MM.1S (cell line): ENCODE data around the gene LIPH.

Experiments
- DNase-seq: peaks from one replicate; pipeline ENCODE4 v3.0.0-alpha.2; 2015
- H2AFZ ChIP-seq: fragments of 300-600 bp; sonication (generic); 2 replicates; pipeline ENCODE4 v1.6.0; 2016; ENCODE audit warnings: antibody characterized with exemption, low read length
- H3F3A ChIP-seq: fragments of 300-600 bp; sonication (generic); 2 replicates; pipeline ENCODE4 v1.6.1; 2016; ENCODE audit warnings: mild to moderate bottlenecking, antibody characterized with exemption, low read length, moderate library complexity, mixed read lengths; ENCODE audit not compliant: insufficient read depth
- H3K27ac ChIP-seq: fragments of 300-600 bp; sonication (generic); 2 replicates; pipeline ENCODE4 v1.5.1; 2016; ENCODE audit warnings: mild to moderate bottlenecking, low read length
- H3K27me3 ChIP-seq: fragments of 300-600 bp; sonication (generic); replicated peaks from 2 replicates; pipeline ENCODE4 v1.6.0; 2016; ENCODE audit warnings: low read length; ENCODE audit not compliant: insufficient read depth
- H3K36me3 ChIP-seq: fragments of 300-600 bp; sonication (generic); replicated peaks from 2 replicates; pipeline ENCODE4 v1.6.1; 2016; ENCODE audit warnings: mild to moderate bottlenecking, low read length, mixed read lengths; ENCODE audit not compliant: insufficient read depth
- H3K4me1 ChIP-seq: fragments of 300-600 bp; sonication (generic); 2 replicates; pipeline ENCODE4 v1.6.1; 2016; ENCODE audit warnings: low read length, mixed read lengths
- H3K4me2 ChIP-seq: fragments of 300-600 bp; sonication (generic); 2 replicates; pipeline ENCODE4 v1.6.0; 2016; ENCODE audit warnings: low read depth, low read length
- H3K4me3 ChIP-seq: fragments of 300-600 bp; sonication (generic); 2 replicates; pipeline ENCODE4 v1.5.1; 2016; ENCODE audit warnings: low read length, mixed read lengths
- H3K79me2 ChIP-seq: fragments of 300-600 bp; sonication (generic); 2 replicates; pipeline ENCODE4 v1.6.1; 2016; ENCODE audit warnings: mixed run types, low read length, mixed read lengths
- H3K9ac ChIP-seq: fragments of 300-600 bp; sonication (generic); 2 replicates; pipeline ENCODE4 v1.6.1; 2016; ENCODE audit warnings: low read length, mixed read lengths
- H3K9me2 ChIP-seq: fragments of 300-600 bp; sonication (generic); replicated peaks from 2 replicates; pipeline ENCODE4 v1.6.1; 2016; ENCODE audit warnings: mild to moderate bottlenecking, low read length, mixed read lengths; ENCODE audit not compliant: insufficient read depth
- H3K9me3 ChIP-seq: fragments of 300-600 bp; sonication (generic); replicated peaks from 2 replicates; pipeline ENCODE4 v1.6.1; 2016; ENCODE audit warnings: mild to moderate bottlenecking, low read length, mixed read lengths; ENCODE audit not compliant: insufficient read depth
- H4K20me1 ChIP-seq: fragments of 300-600 bp; sonication (generic); 2 replicates; pipeline ENCODE4 v1.6.1; 2016; ENCODE audit warnings: mild to moderate bottlenecking, low read length, moderate library complexity, mixed read lengths; ENCODE audit not compliant: insufficient read depth
- EZH2 ChIP-seq: fragments of 300-600 bp; sonication (generic); optimal IDR thresholded peaks from 2 replicates; pipeline ENCODE3; 2017; ENCODE audit warnings: low read depth, mild to moderate bottlenecking, antibody characterized with exemption, low read length, mixed read lengths
- EZH2phosphoT487 ChIP-seq: fragments of 300-600 bp; sonication (generic); IDR thresholded peaks from 2 replicates; pipeline ENCODE4 v1.6.1; 2018; ENCODE audit warnings: antibody characterized with exemption, low read length
- TF ChIP-seq, protein P1 (sequence below): fragments of 300-600 bp; sonication (generic); IDR thresholded peaks from 2 replicates; pipeline ENCODE4 v1.5.1; 2016; ENCODE audit warnings: antibody characterized with exemption, low read length, mixed read lengths

LIPH gene

DNA sequence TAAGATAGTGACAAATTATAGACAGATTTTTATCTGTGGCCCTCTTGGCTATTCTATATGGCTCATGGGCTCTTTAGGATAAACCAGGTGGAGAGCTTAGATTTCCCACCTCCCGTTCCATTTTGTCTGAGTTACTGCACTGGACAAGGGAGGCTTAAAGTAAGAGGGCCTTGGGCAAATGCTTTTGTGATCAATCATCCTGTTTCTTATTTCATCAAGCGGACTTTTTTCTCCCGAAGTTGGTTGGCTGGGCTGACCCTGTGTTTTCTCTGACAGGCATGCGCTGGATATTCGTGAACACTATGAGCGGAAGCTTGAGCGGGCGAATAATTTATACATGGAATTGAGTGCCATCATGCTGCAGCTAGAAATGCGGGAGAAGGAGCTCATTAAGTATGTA, 86.9 kb downstream of the LIPH start:
- no peak for TF ChIP-seq EZH2phosphoT487
- TF ChIP-seq, protein P1, sequence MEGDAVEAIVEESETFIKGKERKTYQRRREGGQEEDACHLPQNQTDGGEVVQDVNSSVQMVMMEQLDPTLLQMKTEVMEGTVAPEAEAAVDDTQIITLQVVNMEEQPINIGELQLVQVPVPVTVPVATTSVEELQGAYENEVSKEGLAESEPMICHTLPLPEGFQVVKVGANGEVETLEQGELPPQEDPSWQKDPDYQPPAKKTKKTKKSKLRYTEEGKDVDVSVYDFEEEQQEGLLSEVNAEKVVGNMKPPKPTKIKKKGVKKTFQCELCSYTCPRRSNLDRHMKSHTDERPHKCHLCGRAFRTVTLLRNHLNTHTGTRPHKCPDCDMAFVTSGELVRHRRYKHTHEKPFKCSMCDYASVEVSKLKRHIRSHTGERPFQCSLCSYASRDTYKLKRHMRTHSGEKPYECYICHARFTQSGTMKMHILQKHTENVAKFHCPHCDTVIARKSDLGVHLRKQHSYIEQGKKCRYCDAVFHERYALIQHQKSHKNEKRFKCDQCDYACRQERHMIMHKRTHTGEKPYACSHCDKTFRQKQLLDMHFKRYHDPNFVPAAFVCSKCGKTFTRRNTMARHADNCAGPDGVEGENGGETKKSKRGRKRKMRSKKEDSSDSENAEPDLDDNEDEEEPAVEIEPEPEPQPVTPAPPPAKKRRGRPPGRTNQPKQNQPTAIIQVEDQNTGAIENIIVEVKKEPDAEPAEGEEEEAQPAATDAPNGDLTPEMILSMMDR = no peak
- TF ChIP-seq EZH2 = no peak
- H3K4me2 ChIP-seq = no peak overlapping the region
- H3K9ac ChIP-seq = no peak overlapping the region
- H3K9me3 ChIP-seq = no peaks in the 10 kb centered on the region
- no peaks in the 10 kb centered on the region for H4K20me1 ChIP-seq
- no peaks in the 10 kb centered on the region; the same call in 1 of the 2 replicates for H3F3A ChIP-seq
- no peak overlapping the region for H3K27ac ChIP-seq
- no peak overlapping the region for H2AFZ ChIP-seq
- H3K4me3 ChIP-seq = no peak overlapping the region
- no peaks in the 10 kb centered on the region for H3K79me2 ChIP-seq
- H3K9me2 ChIP-seq = no peaks in the 10 kb centered on the region
- H3K4me1 ChIP-seq = no peaks in the 10 kb centered on the region
- H3K27me3 ChIP-seq = no peaks in the 10 kb centered on the region
- no peak for DNase-seq
- H3K36me3 ChIP-seq = peaks cover 6% of the 10 kb centered on the region; the same call in 1 of the 2 replicates

DNA sequence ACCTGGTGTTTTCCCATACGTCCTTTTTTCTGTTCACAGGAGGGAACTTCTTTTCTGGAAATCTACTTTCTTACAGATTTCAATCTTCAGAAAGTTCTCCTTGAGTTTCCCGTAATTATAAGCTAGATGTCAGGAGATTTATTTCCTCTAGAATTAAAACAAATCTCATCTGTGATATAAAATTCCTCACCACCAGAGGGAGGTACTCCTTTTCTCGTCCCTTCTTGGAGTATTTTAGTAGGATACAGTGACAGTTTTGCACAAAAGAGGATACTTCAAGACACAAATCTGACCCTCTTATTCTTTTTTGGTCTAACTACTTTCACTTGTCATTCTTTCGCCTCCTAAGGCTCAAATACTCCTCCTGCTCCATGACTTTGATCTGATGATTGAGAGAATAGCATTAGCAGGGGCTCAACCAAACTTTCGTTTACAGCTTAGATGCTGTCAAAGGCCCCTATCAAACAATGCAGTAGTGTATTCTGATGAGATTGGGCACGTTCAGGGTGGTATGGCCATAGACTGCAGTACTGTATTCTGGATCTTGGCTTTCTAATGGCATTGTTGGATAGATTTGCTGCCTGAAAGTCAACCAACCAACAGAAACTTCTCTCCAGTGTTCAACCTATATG, 91.6 kb downstream of the LIPH start:
- TF ChIP-seq EZH2phosphoT487 (no peak), EZH2 (no peak)
- TF ChIP-seq, protein P1 = peak; percentile 44

DNA sequence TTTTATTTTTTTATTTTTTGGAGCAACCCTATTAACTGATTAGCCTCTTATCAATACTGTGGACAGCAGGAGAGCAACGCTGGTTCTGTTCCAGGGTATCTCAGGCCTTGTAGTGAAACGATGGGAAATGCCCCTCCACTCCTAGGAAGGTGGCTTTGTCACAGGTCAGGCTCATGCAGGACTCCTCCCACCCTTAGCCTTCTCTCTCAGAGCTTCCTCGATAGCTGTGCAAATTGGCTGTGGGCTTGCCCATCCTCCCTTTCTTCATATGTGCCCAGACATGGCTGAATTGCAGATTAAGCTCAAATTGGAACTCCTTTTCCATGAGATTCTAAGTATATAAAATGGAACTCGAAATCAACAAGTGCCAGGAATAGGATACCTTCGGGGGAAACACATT, 92.1 kb downstream of the LIPH start:
- H3K4me3 ChIP-seq = no peak overlapping the region
- no peak for TF ChIP-seq EZH2
- TF ChIP-seq, protein P1 = no peak
- no peak for TF ChIP-seq EZH2phosphoT487
- H3K27me3 ChIP-seq = no peaks in the 10 kb centered on the region

More for the DNA sequence above, 91.6 kb downstream of the LIPH start:
- Histone ChIP-seq H3K4me2 (no peak overlapping the region), H3K9ac (no peak overlapping the region), H3F3A (no peaks in the 10 kb centered on the region; the same call in 1 of the 2 replicates), H3K4me1 (no peaks in the 10 kb centered on the region), H3K4me3 (no peak overlapping the region), H3K27ac (no peak overlapping the region), H3K9me3 (no peaks in the 10 kb centered on the region), H3K9me2 (no peaks in the 10 kb centered on the region), H3K79me2 (no peaks in the 10 kb centered on the region), H2AFZ (no peak overlapping the region), H3K27me3 (no peaks in the 10 kb centered on the region), H4K20me1 (no peaks in the 10 kb centered on the region), H3K36me3 (no peaks in the 10 kb centered on the region; the same call in 1 of the 2 replicates)
- peak; percentile 33 for DNase-seq

More for the DNA sequence above, 92.1 kb downstream of the LIPH start:
- H3K9me3 ChIP-seq = no peaks in the 10 kb centered on the region
- no peaks in the 10 kb centered on the region; the same call in 1 of the 2 replicates for H3F3A ChIP-seq
- H3K9me2 ChIP-seq = no peaks in the 10 kb centered on the region
- no peaks in the 10 kb centered on the region for H3K4me1 ChIP-seq
- no peaks in the 10 kb centered on the region for H4K20me1 ChIP-seq
- no peak overlapping the region for H2AFZ ChIP-seq
- no peaks in the 10 kb centered on the region; the same call in 1 of the 2 replicates for H3K36me3 ChIP-seq
- H3K4me2 ChIP-seq = no peak overlapping the region
- H3K9ac ChIP-seq = no peak overlapping the region
- H3K27ac ChIP-seq = no peak overlapping the region
- no peak for DNase-seq
- H3K79me2 ChIP-seq = no peaks in the 10 kb centered on the region
